IMR-90 (cell line): ENCODE data around the gene ANKRD44. TPM values are rescaled to one million over a fixed set of nuclear protein-coding genes. Genes with fewer than 3 reads are reported as not detected.

Experiments used
- ATAC-seq: fragments of 200-7000 bp; cut with Tn5 transposase; 2 replicates; pipeline ENCODE4 v1.9.1; 2020; ENCODE audit warnings: low read depth, mild to moderate bottlenecking, moderate library complexity
- BruUV-seq: library from RNA; stranded (reverse); fragments of 400-500 nt; replicated peaks from 2 replicates; lab custom pipeline; 2021; lab: Mats Ljungman, UMichigan
- CTCF ChIA-PET: fragments of 300-600 bp; formaldehyde crosslinking; extraction: SDS; loops from one replicate; lab custom pipeline; 2021; ENCODE audit warnings: antibody characterized with exemption; lab: Yijun Ruan, JAX
- POLR2A ChIA-PET: fragments of 300-600 bp; sonication (Branson Sonifier 250); formaldehyde crosslinking; loops from one replicate; lab custom pipeline; 2022; ENCODE audit warnings: antibody characterized with exemption; ENCODE audit not compliant: unreplicated experiment; lab: Charles Lee
- DNase-seq: peaks from one replicate; pipeline ENCODE4 v3.0.0; 2013
- H2AFZ ChIP-seq: replicated peaks from 2 replicates; pipeline ENCODE3; 2013; ENCODE audit warnings: low read length, mild to moderate bottlenecking; ENCODE audit not compliant: poor library complexity
- H2AK5ac ChIP-seq: 2 replicates; pipeline ENCODE4 v1.6.1; 2013; ENCODE audit warnings: low read depth, low read length, inconsistent platforms
- H2AK9ac ChIP-seq: replicated peaks from 2 replicates; pipeline ENCODE3; 2013; ENCODE audit warnings: mild to moderate bottlenecking, low read depth, low read length, moderate library complexity; ENCODE audit not compliant: poor library complexity
- H2BK120ac ChIP-seq: 2 replicates; pipeline ENCODE4 v1.6.1; 2013; ENCODE audit warnings: low read depth, low read length, inconsistent platforms
- H2BK15ac ChIP-seq: 3 replicates; pipeline ENCODE4 v1.6.1; 2013; ENCODE audit warnings: low read depth, low read length, inconsistent platforms
- H2BK20ac ChIP-seq: 2 replicates; pipeline ENCODE4 v1.6.1; 2013; ENCODE audit warnings: low read depth, mild to moderate bottlenecking, inconsistent platforms, low read length, moderate library complexity
- H2BK5ac ChIP-seq: 2 replicates; pipeline ENCODE4 v1.6.1; 2013; ENCODE audit warnings: mild to moderate bottlenecking, low read depth, low read length, inconsistent platforms; ENCODE audit not compliant: poor library complexity, severe bottlenecking
- H3K14ac ChIP-seq: replicated peaks from 2 replicates; pipeline ENCODE4 v1.6.1; 2013; ENCODE audit warnings: low read depth, low read length, inconsistent platforms
- H3K18ac ChIP-seq: 2 replicates; pipeline ENCODE4 v1.6.1; 2013; ENCODE audit warnings: low read depth, low read length, control low read depth
- H3K23ac ChIP-seq: 2 replicates; pipeline ENCODE4 v1.6.1; 2013; ENCODE audit warnings: low read depth, low read length, inconsistent platforms
- H3K27ac ChIP-seq: 2 replicates; pipeline ENCODE4 v1.5.1; 2013; ENCODE audit warnings: mild to moderate bottlenecking, control low read depth, low read length; ENCODE audit not compliant: insufficient read depth
- H3K27me3 ChIP-seq: 2 replicates; pipeline ENCODE4 v1.6.1; 2013; ENCODE audit warnings: low read length; ENCODE audit not compliant: control insufficient read depth, insufficient read depth
- H3K36me3 ChIP-seq: 2 replicates; pipeline ENCODE4 v1.6.1; 2013; ENCODE audit warnings: low read length, mixed read lengths; ENCODE audit not compliant: control insufficient read depth, insufficient read depth
- H3K4ac ChIP-seq: 2 replicates; pipeline ENCODE4 v1.6.1; 2013; ENCODE audit warnings: low read depth, low read length, inconsistent platforms
- H3K4me1 ChIP-seq: 2 replicates; pipeline ENCODE4 v1.6.1; 2013; ENCODE audit warnings: low read length, mixed read lengths; ENCODE audit not compliant: control insufficient read depth, insufficient read depth
- H3K4me2 ChIP-seq: 2 replicates; pipeline ENCODE4 v1.6.1; 2013; ENCODE audit warnings: low read depth, mild to moderate bottlenecking, control low read depth, low read length, moderate library complexity
- H3K4me3 ChIP-seq: 2 replicates; pipeline ENCODE4 v1.5.1; 2013; ENCODE audit warnings: low read depth, mild to moderate bottlenecking, control low read depth, low read length, moderate library complexity; ENCODE audit not compliant: insufficient read depth
- H3K56ac ChIP-seq: 2 replicates; pipeline ENCODE4 v1.6.1; 2013; ENCODE audit warnings: low read length, inconsistent platforms; ENCODE audit not compliant: insufficient read depth; ENCODE audit errors: extremely low read depth
- H3K79me1 ChIP-seq, 2 experiments: 2 replicates each; pipeline ENCODE4 v1.6.1; 2013; ENCODE audit warnings: low read length in 2 of 2, inconsistent platforms in 1 of 2, low read depth in 1 of 2
- H3K9ac ChIP-seq: 2 replicates; pipeline ENCODE4 v1.6.1; 2013; ENCODE audit warnings: low read depth, low read length, control low read depth
- H3K9me1 ChIP-seq: 2 replicates; pipeline ENCODE4 v1.6.1; 2013; ENCODE audit warnings: low read length, inconsistent platforms; ENCODE audit not compliant: insufficient read depth
- H3K9me3 ChIP-seq: 2 replicates; pipeline ENCODE4 v1.6.1; 2013; ENCODE audit warnings: low read length; ENCODE audit not compliant: control insufficient read depth, insufficient read depth
- H4K20me1 ChIP-seq: 2 replicates; pipeline ENCODE4 v1.6.1; 2013; ENCODE audit warnings: low read length, inconsistent platforms; ENCODE audit not compliant: insufficient read depth
- H4K5ac ChIP-seq: 2 replicates; pipeline ENCODE4 v1.6.1; 2013; ENCODE audit warnings: mild to moderate bottlenecking, low read depth, low read length, control low read depth
- H4K8ac ChIP-seq, 2 experiments: 2 replicates each; pipeline ENCODE4 v1.6.1; 2013; ENCODE audit warnings: low read depth in 2 of 2, low read length in 2 of 2, control low read depth in 1 of 2, inconsistent platforms in 1 of 2
- H4K91ac ChIP-seq: 2 replicates; pipeline ENCODE4 v1.6.1; 2013; ENCODE audit warnings: low read depth, low read length, inconsistent platforms; ENCODE audit not compliant: insufficient read depth
- FOS ChIP-seq: fragments of 150-350 bp; IDR thresholded peaks from 2 replicates; pipeline ENCODE4 v1.6.1; 2016; ENCODE audit warnings: low read depth, low read length
- RAD21 ChIP-seq: IDR thresholded peaks from 2 replicates; pipeline ENCODE4 v1.6.1; 2012; ENCODE audit warnings: low read length, improper control_type of control experiment
- WGBS, 2 experiments: methylation state at CpG; one replicate each; pipeline versions ENCODE4 v1.1.5 to v1.1.7; 2013; ENCODE audit warnings: missing lambda C conversion rate in 2 of 2; ENCODE audit not compliant: insufficient read length in 1 of 2; ENCODE audit errors: extremely low coverage in 2 of 2; 5-methylcytosine and 5-hydroxymethylcytosine counted together
- dilution Hi-C: fragments of 300-500 bp; cut with HindIII; formaldehyde crosslinking; loops from one replicate; pipeline ENCODE4 v1.14.3; 2018; ENCODE audit warnings: low sequenced_read_pairs; ENCODE audit not compliant: unreplicated experiment
- in situ Hi-C: fragments of 300-500 bp; cut with MboI; formaldehyde crosslinking; loops from 3 replicates; pipeline ENCODE4 v1.14.3; 2019; ENCODE audit warnings: low sequenced_read_pairs, inconsistent platforms, mixed read lengths
- intact Hi-C: fragments of 100-400 bp; cut with micrococcal nuclease; formaldehyde crosslinking; loops from 2 replicates; pipeline ENCODE4 v1.10.0; 2022
- polyA plus RNA-seq, 3 experiments: library from polyadenylated mRNA; depleted of rRNA; stranded (reverse); fragments of >200 nt; gene quantifications; 2 replicates each; pipeline ENCODE4 v1.2.3, GENCODE V29; 2012; ENCODE audit warnings: low replicate concordance in 1 of 3
- total RNA-seq: library from RNA; depleted of rRNA; stranded (reverse); fragments of >200 nt; gene quantifications from 2 replicates; pipeline ENCODE4 v1.2.3, GENCODE V29; 2012

ANKRD44 gene
- total and polyA plus RNA-seq, 2 of the 4 experiments (the other 2 are of a cell fraction), result 5.2 to 15.6 TPM

GRCh38 chr2:197357986-197358385, 47.4 kb upstream of the ANKRD44 start:
- no peak overlapping the region for H2AK9ac ChIP-seq
- H3K4me2 ChIP-seq, result no peak overlapping the region
- no peak overlapping the region for H3K4ac ChIP-seq
- H3K56ac ChIP-seq, result no peak overlapping the region
- no peak overlapping the region for H2BK20ac ChIP-seq
- no peak for TF ChIP-seq RAD21
- no peak for TF ChIP-seq FOS
- DNase-seq (no peak), ATAC-seq (no peak)
- ChIA-PET POLR2A (no interaction called here), CTCF (no interaction called here)
- H3K4me3 ChIP-seq, result no peak overlapping the region
- no peak overlapping the region for H3K18ac ChIP-seq
- H4K91ac ChIP-seq, result no peak overlapping the region
- H3K79me1 ChIP-seq, result no peaks in the 10 kb centered on the region
- no CpG with 5 or more reads among the region's 1 CpG for WGBS, 2 experiments
- no peak overlapping the region for H3K9ac ChIP-seq
- dilution Hi-C loops, result no loop called here
- no peak overlapping the region for H3K14ac ChIP-seq
- intact Hi-C loops, result loop anchor here (5.0 kb wide), 1 partner anchor 161 kb away; no protein-coding TSS in a partner anchor
- no peak overlapping the region for H2BK15ac ChIP-seq
- H3K9me1 ChIP-seq, result no peaks in the 10 kb centered on the region
- no peak overlapping the region for H4K8ac ChIP-seq
- no peak overlapping the region for H2BK5ac ChIP-seq
- H3K27ac ChIP-seq, result no peak overlapping the region
- H3K9me3 ChIP-seq, result no peaks in the 10 kb centered on the region
- H2AFZ ChIP-seq, result no peak overlapping the region
- no peaks in the 10 kb centered on the region for H3K4me1 ChIP-seq
- H3K27me3 ChIP-seq, result no peaks in the 10 kb centered on the region
- H2BK120ac ChIP-seq, result no peak overlapping the region
- H4K20me1 ChIP-seq, result no peaks in the 10 kb centered on the region
- no peaks in the 10 kb centered on the region for H3K36me3 ChIP-seq
- no TSS peak for BruUV-seq
- no peak overlapping the region for H3K23ac ChIP-seq
- in situ Hi-C loops, result no loop called here
- no peak overlapping the region for H2AK5ac ChIP-seq
- H4K5ac ChIP-seq, result no peak overlapping the region
